Left cardiac atrium (tissue), 4 donors: ENCODE measurements around the gene FOXQ1. TPM values are rescaled to one million over a fixed set of nuclear protein-coding genes. Genes with fewer than 3 reads are reported as not detected.
"Not testable (repeated sequence)": the region's sequence is repeated elsewhere in the genome, so short reads cannot be mapped to it uniquely, and the experiment has no call there.

Experiments used
- ATAC-seq, 2 donors: fragments of 200-7000 bp; cut with Tn5 transposase; one replicate each; pipeline ENCODE4 v1.9.1; 2020; ENCODE audit warnings: mild to moderate bottlenecking in 2 of 2, moderate library complexity in 2 of 2
- DNase-seq: peaks from one replicate; pipeline ENCODE4 v3.0.0-alpha.2; 2020
- intact Hi-C, 2 donors: fragments of 100-400 bp; cut with DNase I; formaldehyde crosslinking; loops; one replicate each; pipeline versions ENCODE4 v1.14.1 to v1.15.1; 2022 to 2023
- total RNA-seq, 2 donors: library from RNA; stranded (reverse); fragmentation: NEBNext Ultra II Directional; extraction: Animal tissue kit (Norgen Biotek cat#: 25700); gene quantifications; one replicate each; pipeline ENCODE4 v1.2.1, GENCODE V29; 2021
- donor health status: DM: no; HTN: yes; CAD: no.
- donor health status: DM: no; HTN: yes; CAD: no; lungs with severe emphysema.
- donor health status: DM: yes; HTN: yes; CAD: no.
- donor health status: Dilated cardiomyopathy.

FOXQ1 gene
- total RNA-seq, 2 donors from 2014 or later, result not detected

- ATAC-seq, result no peak
- intact Hi-C loops, result no loop called here
- DNase-seq, result no peak
Observed at GRCh38 chr6:1347161-1347560, 35.3 kb downstream of the FOXQ1 start.

- ATAC-seq, result peak; percentile 89 to 96
- DNase-seq, result peak; percentile 53
Observed at GRCh38 chr6:1348675-1349074, 36.8 kb downstream of the FOXQ1 start.

GRCh38 chr6:1349655-1350054, 37.8 kb downstream of the FOXQ1 start:
- intact Hi-C loops, result no loop called here
- ATAC-seq (no peak), DNase-seq (no peak)

More at GRCh38 chr6:1348675-1349074, 36.8 kb downstream of the FOXQ1 start:
- intact Hi-C loops, result no loop called here

GRCh38 chr6:1351381-1352008, 39.6 kb downstream of the FOXQ1 start:
- ATAC-seq (no peak), DNase-seq (no peak)
- intact Hi-C loops, result no loop called here

GRCh38 chr6:1355068-1355467, 43.2 kb downstream of the FOXQ1 start:
- intact Hi-C loops, ATAC-seq, DNase-seq: not testable (repeated sequence)

GRCh38 chr6:1361717-1362116, 49.8 kb downstream of the FOXQ1 start:
- ATAC-seq, DNase-seq, intact Hi-C loops: not testable (repeated sequence)

- no peak for ATAC-seq
- intact Hi-C loops, result no loop called here
Observed at GRCh38 chr6:1362643-1363042, 50.7 kb downstream of the FOXQ1 start.

GRCh38 chr6:1363298-1363697, 51.4 kb downstream of the FOXQ1 start:
- ATAC-seq, result no peak
- no peak for DNase-seq
- intact Hi-C loops, result no loop called here

More at GRCh38 chr6:1362643-1363042, 50.7 kb downstream of the FOXQ1 start:
- DNase-seq, result no peak

- ATAC-seq, result peak; percentile 33 to 65
- intact Hi-C loops, result no loop called here
- DNase-seq, result no peak
Observed at GRCh38 chr6:1363729-1364572, 52.1 kb downstream of the FOXQ1 start.

Other genes starting within 250 kb of the FOXQ1 start
- gene FOXF2, start 77.5 kb downstream of the FOXQ1 start, total RNA-seq, result under 1 TPM; 0.24 to 0.29 TPM